ENCODE data around the gene IRS1.
"Not testable (repeated sequence)": the region's sequence is repeated elsewhere in the genome, so short reads cannot be mapped to it uniquely, and the experiment has no call there.

Gene IRS1

GRCh38 chr2:226799211-226799975, at the start of gene IRS1:
Gene IRS1 (minus strand): TSS chr2:226799820. CDS start chr2:226798738, 1,082 bp downstream.
- peak; percentile 83 for DNase-seq (ENCODE audit: low spot score)

GRCh38 chr2:226849349-226849748, 49.7 kb upstream of the IRS1 start:
- DNase-seq (ENCODE audit: low spot score) = no peak

- no peak for DNase-seq (ENCODE audit: low spot score)
Observed at GRCh38 chr2:226847511-226847910, 47.9 kb upstream of the IRS1 start.

- no peak for DNase-seq (ENCODE audit: low spot score)
Observed at GRCh38 chr2:226847090-226847489, 47.5 kb upstream of the IRS1 start.

- DNase-seq (ENCODE audit: low spot score) = no peak
Observed at GRCh38 chr2:226845386-226846116, 45.9 kb upstream of the IRS1 start.

GRCh38 chr2:226843001-226843400, 43.4 kb upstream of the IRS1 start:
- DNase-seq (ENCODE audit: low spot score) = not testable (repeated sequence)

- no peak for DNase-seq (ENCODE audit: low spot score)
Observed at GRCh38 chr2:226839951-226840350, 40.3 kb upstream of the IRS1 start.

- peak; percentile 35 for DNase-seq (ENCODE audit: low spot score)
Observed at GRCh38 chr2:226839161-226839560, 39.5 kb upstream of the IRS1 start.

- no peak for DNase-seq (ENCODE audit: low spot score)
Observed at GRCh38 chr2:226838722-226839121, 39.1 kb upstream of the IRS1 start.

- no peak for DNase-seq (ENCODE audit: low spot score)
Observed at GRCh38 chr2:226837787-226838603, 38.4 kb upstream of the IRS1 start.

- no peak for DNase-seq (ENCODE audit: low spot score)
Observed at GRCh38 chr2:226837334-226837733, 37.7 kb upstream of the IRS1 start.

GRCh38 chr2:226836548-226836885, 36.9 kb upstream of the IRS1 start:
- DNase-seq (ENCODE audit: low spot score) = no peak

- peak; percentile 95 for DNase-seq (ENCODE audit: low spot score)
Observed at GRCh38 chr2:226835796-226836547, 36.4 kb upstream of the IRS1 start, which contains the start of gene RHBDD1. Gene RHBDD1 (plus strand): TSS chr2:226836054. CDS start chr2:226864694, 28,640 bp downstream.

- DNase-seq (ENCODE audit: low spot score) = peak; percentile 30
Observed at GRCh38 chr2:226835420-226835795, 35.8 kb upstream of the IRS1 start.

GRCh38 chr2:226834880-226835279, 35.3 kb upstream of the IRS1 start:
- not testable (repeated sequence) for DNase-seq (ENCODE audit: low spot score)

GRCh38 chr2:226832061-226832460, 32.4 kb upstream of the IRS1 start:
- no peak for DNase-seq (ENCODE audit: low spot score)

- no peak for DNase-seq (ENCODE audit: low spot score)
Observed at GRCh38 chr2:226831266-226831665, 31.6 kb upstream of the IRS1 start.

GRCh38 chr2:226829721-226830631, 30.4 kb upstream of the IRS1 start:
- no peak for DNase-seq (ENCODE audit: low spot score)

- no peak for DNase-seq (ENCODE audit: low spot score)
Observed at GRCh38 chr2:226828191-226828590, 28.6 kb upstream of the IRS1 start.

GRCh38 chr2:226825056-226825455, 25.4 kb upstream of the IRS1 start:
- no peak for DNase-seq (ENCODE audit: low spot score)

- DNase-seq (ENCODE audit: low spot score) = no peak
Observed at GRCh38 chr2:226818930-226819329, 19.3 kb upstream of the IRS1 start.
